Activated CD8-positive, alpha-beta memory T cell treated with anti-CD3 and anti-CD28 coated beads, Interleukin-2, amount 50 U/mL, for 24 hours (primary cell): Measurements from ENCODE around the gene RBMS3.

ENCODE experiments used
- DNase-seq: peaks from one replicate; pipeline ENCODE4 v3.0.0-alpha.2; 2020; ENCODE audit errors: extremely low read depth

The RBMS3 gene

GRCh38 chr3:29731050-29731449, 450.2 kb downstream of the RBMS3 start:
- no peak for DNase-seq

GRCh38 chr3:29741231-29741630, 460.4 kb downstream of the RBMS3 start:
- DNase-seq: no peak

- no peak for DNase-seq
Observed at GRCh38 chr3:29745232-29745870, 464.5 kb downstream of the RBMS3 start.

- no peak for DNase-seq
Observed at GRCh38 chr3:29746163-29746760, 465.4 kb downstream of the RBMS3 start.

GRCh38 chr3:29747991-29748390, 467.1 kb downstream of the RBMS3 start:
- DNase-seq: no peak

- no peak for DNase-seq
Observed at GRCh38 chr3:29751647-29752314, 470.9 kb downstream of the RBMS3 start.

GRCh38 chr3:29754346-29754745, 473.5 kb downstream of the RBMS3 start:
- no peak for DNase-seq

- no peak for DNase-seq
Observed at GRCh38 chr3:29755416-29755815, 474.5 kb downstream of the RBMS3 start.

- DNase-seq: no peak
Observed at GRCh38 chr3:29757054-29757777, 476.3 kb downstream of the RBMS3 start.

GRCh38 chr3:29758108-29758433, 477.2 kb downstream of the RBMS3 start:
- DNase-seq: no peak

GRCh38 chr3:29758434-29759322, 477.8 kb downstream of the RBMS3 start:
- DNase-seq: no peak

- DNase-seq: no peak
Observed at GRCh38 chr3:29759411-29760225, 478.7 kb downstream of the RBMS3 start.

- DNase-seq: no peak
Observed at GRCh38 chr3:29760226-29760685, 479.4 kb downstream of the RBMS3 start.

GRCh38 chr3:29761517-29761916, 480.6 kb downstream of the RBMS3 start:
- no peak for DNase-seq

- DNase-seq: no peak
Observed at GRCh38 chr3:29763115-29763514, 482.2 kb downstream of the RBMS3 start.

GRCh38 chr3:29764041-29764440, 483.2 kb downstream of the RBMS3 start:
- DNase-seq: no peak

GRCh38 chr3:29764603-29765254, 483.9 kb downstream of the RBMS3 start:
- no peak for DNase-seq

GRCh38 chr3:29771602-29772001, 490.7 kb downstream of the RBMS3 start:
- no peak for DNase-seq

- DNase-seq: no peak
Observed at GRCh38 chr3:29772436-29772835, 491.6 kb downstream of the RBMS3 start.

GRCh38 chr3:29773481-29773880, 492.6 kb downstream of the RBMS3 start:
- DNase-seq: no peak
